UCSD-AML1 (cell line): ENCODE results near the gene MYLK2.
"Not testable (repeated sequence)": the region's sequence is repeated elsewhere in the genome, so short reads cannot be mapped to it uniquely, and the experiment has no call there.

Experiments used
- DNase-seq: peaks from one replicate; lab custom pipeline; 2025; ENCODE audit not compliant: unreplicated experiment; lab: John Stamatoyannopoulos, UW

Gene MYLK2

DNA sequence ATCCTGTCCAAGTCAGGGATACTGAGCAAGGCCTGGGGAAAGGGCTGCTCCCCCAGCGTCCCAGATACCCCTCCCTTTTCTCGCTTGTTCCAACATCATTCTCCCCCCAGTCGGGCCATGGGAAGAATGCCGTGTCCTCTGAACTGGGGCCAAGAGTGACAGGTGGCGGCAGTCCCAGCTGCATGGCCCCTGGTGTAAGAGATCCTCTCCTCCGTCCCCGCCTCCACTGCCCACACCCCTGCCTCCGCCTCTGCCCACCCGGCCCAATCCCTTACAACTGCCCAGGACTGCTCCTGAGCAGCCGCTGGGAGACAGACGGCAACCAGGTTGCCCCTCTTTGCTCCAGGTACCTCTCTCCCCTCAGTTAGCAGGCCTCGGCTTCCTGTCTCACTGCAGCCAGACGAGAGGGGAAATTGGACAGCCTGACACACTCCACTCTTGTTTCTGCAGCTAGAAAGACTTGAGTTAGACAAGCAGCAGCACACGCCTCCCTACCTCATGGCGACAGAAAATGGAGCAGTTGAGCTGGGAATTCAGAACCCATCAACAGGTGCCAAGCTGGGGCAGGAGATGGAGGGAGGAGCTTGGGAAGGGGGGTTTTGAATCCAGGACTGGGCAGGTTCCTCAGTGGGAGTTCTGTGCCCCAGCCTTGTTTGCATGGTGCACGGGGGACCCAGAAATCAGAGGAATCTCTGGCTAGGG is at the start of gene MYLK2:
Gene MYLK2, plus strand, starts transcription at position 274 of the 702 bp plus-strand sequence. Its CDS starts 225 bp downstream, at position 499.
- no peak for DNase-seq

- DNase-seq = no peak
Measured at GRCh38 chr20:31769681-31770080, 49.5 kb upstream of the MYLK2 start.

- no peak for DNase-seq
Measured at GRCh38 chr20:31770243-31770642, 48.9 kb upstream of the MYLK2 start.

DNA sequence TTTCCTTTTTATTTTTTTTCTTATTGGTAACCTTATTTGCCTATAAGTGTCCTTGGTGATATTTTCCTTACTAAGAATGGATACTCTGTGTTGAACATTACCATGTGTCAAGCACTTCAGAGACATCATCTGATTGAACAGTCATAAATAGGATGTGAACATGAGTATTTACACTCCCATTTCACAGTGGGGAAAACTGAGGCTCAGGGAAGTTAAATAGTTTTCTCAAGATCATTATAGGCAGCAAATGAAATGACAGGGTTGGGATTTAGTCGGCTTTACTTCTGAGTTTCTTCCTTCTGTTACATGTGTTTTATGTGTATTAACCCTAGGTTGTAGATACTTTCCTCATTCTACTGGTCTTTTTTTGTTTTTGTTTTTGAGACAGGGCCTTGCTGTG is 44.7 kb upstream of the MYLK2 start:
- DNase-seq = no peak

GRCh38 chr20:31780839-31781238 is 38.3 kb upstream of the MYLK2 start:
- no peak for DNase-seq

GRCh38 chr20:31781945-31782344 is 37.2 kb upstream of the MYLK2 start:
- no peak for DNase-seq

- DNase-seq = no peak
Measured at GRCh38 chr20:31784354-31785044, 34.7 kb upstream of the MYLK2 start.

GRCh38 chr20:31785089-31785488 is 34.1 kb upstream of the MYLK2 start:
- no peak for DNase-seq

- peak; percentile 21 for DNase-seq
Measured at GRCh38 chr20:31788578-31788977, 30.6 kb upstream of the MYLK2 start.

- no peak for DNase-seq
Measured at GRCh38 chr20:31790401-31790800, 28.8 kb upstream of the MYLK2 start.

DNA sequence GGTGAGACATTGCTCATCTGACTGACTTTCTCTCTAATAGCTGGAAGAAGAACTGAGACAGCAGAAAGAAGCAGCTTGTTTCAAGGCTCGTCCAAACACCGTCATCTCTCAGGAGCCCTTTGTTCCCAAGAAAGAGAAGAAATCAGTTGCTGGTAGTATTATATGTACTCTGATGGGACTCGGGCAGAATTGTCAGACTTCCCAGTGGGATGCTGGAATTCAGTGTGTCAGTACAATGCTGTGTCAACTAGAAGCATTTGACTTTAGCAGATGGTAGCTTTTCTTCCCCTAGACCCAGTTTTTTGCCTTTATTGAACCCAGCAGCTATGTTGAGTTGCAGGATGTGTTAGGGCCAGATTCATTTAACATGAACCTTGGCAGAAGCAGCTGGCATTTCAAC is 21.8 kb upstream of the MYLK2 start:
- DNase-seq = no peak

DNA sequence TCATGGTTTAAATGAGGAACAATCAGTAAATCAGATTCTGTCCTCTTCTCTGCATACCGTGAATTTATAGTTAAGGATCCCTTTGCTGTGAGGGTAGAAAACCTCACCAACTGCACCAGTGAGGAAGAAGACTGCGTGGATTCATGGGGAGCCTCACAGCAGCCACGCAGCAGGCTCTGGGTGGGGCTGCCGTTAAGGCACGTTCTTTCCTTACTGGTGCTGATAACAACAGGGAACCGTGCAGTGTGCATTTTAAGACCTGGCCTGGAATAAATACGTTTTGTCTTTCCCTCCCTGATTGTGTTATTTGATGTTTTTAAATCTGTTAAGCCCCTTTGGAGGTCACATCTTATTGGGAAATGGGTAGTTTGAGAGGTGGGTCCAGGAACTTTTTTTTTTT is 17.6 kb upstream of the MYLK2 start:
- no peak for DNase-seq

DNA sequence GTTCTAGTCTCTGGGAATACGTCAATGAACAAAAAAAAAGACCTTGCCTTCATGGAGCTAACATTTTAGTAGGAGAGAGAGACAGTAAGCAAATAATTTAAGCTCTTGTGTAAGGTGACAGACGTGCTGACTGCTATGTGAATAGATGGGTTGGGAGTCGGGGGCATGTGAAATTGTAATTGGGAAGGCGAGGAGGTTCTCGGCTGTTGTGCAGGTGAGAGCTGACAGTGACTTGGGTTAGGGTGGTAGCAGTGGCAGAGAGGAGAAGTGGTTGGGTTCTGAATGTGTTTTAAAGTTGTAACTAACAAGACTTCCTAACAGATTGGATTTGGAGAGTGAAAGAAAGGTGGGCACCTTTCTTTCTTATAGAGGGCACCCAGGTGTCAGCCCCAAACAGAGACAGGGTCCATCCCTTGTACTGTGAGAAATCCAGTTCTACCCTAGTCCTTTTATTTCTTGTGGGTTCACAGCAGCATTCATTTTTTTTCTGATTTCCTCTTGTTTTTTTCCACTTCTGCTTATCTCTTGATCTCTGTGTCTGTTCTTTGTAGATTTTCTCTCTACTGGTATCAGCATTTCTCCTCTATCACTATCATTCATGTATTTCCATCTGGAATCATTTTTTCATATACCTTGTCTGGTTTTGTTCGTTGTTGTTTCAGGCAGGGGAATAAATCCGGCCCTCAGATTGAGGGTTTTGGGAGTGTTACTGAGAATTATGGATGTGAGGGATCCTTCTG is 15.4 kb upstream of the MYLK2 start:
- DNase-seq = no peak

GRCh38 chr20:31806564-31807355 is 12.4 kb upstream of the MYLK2 start:
- DNase-seq = no peak

DNA sequence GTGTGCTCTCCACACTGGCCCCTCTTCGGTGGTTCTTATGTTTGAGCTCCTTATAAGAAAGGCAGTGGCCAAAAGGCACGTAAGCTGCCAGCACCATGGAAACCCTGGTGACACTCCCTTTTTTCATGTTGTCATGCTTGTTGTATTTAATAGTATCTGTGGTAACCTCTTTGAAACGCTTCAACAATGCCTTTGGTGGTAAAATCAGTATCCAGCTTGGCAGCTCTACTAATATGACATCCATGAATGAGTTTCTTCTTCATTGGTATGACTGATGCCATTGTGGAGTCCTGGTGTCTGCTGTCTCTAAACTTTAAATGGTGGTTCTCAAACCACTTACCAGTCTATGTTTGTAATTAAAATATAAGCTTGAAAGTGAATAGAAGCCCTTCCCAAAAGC is 10.7 kb upstream of the MYLK2 start:
- DNase-seq = no peak

DNA sequence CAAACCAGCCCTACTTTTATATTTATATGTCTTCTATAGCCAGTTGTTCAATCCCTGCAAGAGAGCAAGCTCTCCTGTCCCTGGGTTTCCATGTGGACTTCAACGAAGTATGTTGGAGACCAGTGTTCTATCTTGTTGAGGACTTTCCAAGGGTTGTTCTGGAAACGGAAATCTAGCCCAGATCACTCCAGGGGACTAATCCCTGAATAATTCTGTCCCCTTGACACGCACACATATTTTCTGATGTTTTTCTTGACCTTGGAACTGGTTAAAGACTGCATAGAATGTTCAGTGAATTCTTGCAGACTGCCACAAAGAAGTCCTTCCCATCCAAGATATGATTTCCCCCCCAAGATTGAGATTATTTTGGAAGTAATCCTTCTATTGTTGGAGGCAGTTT is 9.5 kb upstream of the MYLK2 start:
- DNase-seq = no peak

DNA sequence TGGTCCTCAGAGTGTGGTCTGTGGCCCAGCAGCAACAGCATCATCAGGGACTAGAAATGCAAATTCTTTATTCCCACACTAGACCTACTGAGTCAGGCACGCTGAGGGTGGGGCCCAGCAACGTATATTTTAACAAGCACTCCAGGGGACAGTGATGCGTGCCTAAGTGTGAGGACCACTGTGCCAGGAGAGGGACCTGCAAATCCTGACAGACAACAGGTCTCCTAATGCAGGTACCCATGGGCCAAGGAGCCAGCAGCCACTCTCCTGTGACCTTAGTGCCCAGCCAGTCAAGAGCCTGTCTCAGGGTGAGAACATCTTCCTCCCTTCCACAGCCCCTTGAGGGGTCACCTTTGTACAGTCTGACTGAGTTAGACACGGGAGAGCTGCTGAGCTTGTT is 8.0 kb upstream of the MYLK2 start:
- no peak for DNase-seq

GRCh38 chr20:31811796-31812728 is 7.1 kb upstream of the MYLK2 start:
- DNase-seq = no peak

DNA sequence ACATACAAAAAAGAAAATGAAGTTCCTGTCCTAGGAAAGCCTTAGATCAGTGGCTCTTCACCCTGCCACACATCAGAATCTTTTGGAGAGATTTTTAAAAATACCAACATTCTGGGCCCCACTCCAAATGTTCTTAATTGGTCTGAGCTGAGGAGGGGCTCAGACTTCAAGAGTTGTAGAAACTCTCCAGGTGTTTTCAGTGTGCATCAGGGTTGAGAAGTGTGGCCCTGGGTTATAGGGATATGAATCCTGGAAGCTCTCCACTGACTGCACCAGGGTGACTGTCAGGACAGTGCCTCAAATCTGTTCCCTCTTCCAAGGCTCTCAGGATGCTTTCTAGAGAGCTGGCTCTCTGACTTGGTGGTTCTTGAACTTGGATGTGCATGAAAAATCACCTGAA is 5.5 kb upstream of the MYLK2 start:
- DNase-seq = no peak

DNA sequence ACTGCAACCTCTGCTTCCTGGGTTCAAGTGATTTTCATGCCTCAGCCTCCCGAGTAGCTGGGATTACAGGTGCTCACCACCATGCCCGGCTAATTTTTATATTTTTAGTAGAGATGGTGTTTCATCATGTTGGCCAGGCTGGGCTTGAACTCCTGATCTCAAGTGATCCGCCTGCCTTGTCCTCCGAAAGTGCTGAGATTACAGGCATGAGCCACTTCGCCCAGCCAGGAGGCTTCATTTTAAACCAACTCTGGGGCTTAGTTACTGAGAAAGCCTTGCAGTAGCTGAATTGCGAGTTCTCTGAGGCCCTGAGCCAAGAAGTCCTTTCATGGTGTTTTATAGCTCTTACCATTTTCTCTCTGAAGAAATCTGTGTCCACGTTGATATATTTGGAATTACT is 5.0 kb upstream of the MYLK2 start:
- not testable (repeated sequence) for DNase-seq
